MM.1S (cell line): ENCODE results near the gene DENND5A.

Experiments used
- DNase-seq: peaks from one replicate; pipeline ENCODE4 v3.0.0-alpha.2; 2015
- H2AFZ ChIP-seq: fragments of 300-600 bp; sonication (generic); 2 replicates; pipeline ENCODE4 v1.6.0; 2016; ENCODE audit warnings: antibody characterized with exemption, low read length
- H3F3A ChIP-seq: fragments of 300-600 bp; sonication (generic); 2 replicates; pipeline ENCODE4 v1.6.1; 2016; ENCODE audit warnings: mild to moderate bottlenecking, antibody characterized with exemption, low read length, moderate library complexity, mixed read lengths; ENCODE audit not compliant: insufficient read depth
- H3K27ac ChIP-seq: fragments of 300-600 bp; sonication (generic); 2 replicates; pipeline ENCODE4 v1.5.1; 2016; ENCODE audit warnings: mild to moderate bottlenecking, low read length
- H3K27me3 ChIP-seq: fragments of 300-600 bp; sonication (generic); replicated peaks from 2 replicates; pipeline ENCODE4 v1.6.0; 2016; ENCODE audit warnings: low read length; ENCODE audit not compliant: insufficient read depth
- H3K36me3 ChIP-seq: fragments of 300-600 bp; sonication (generic); replicated peaks from 2 replicates; pipeline ENCODE4 v1.6.1; 2016; ENCODE audit warnings: mild to moderate bottlenecking, low read length, mixed read lengths; ENCODE audit not compliant: insufficient read depth
- H3K4me1 ChIP-seq: fragments of 300-600 bp; sonication (generic); 2 replicates; pipeline ENCODE4 v1.6.1; 2016; ENCODE audit warnings: low read length, mixed read lengths
- H3K4me2 ChIP-seq: fragments of 300-600 bp; sonication (generic); 2 replicates; pipeline ENCODE4 v1.6.0; 2016; ENCODE audit warnings: low read depth, low read length
- H3K4me3 ChIP-seq: fragments of 300-600 bp; sonication (generic); 2 replicates; pipeline ENCODE4 v1.5.1; 2016; ENCODE audit warnings: low read length, mixed read lengths
- H3K79me2 ChIP-seq: fragments of 300-600 bp; sonication (generic); 2 replicates; pipeline ENCODE4 v1.6.1; 2016; ENCODE audit warnings: mixed run types, low read length, mixed read lengths
- H3K9ac ChIP-seq: fragments of 300-600 bp; sonication (generic); 2 replicates; pipeline ENCODE4 v1.6.1; 2016; ENCODE audit warnings: low read length, mixed read lengths
- H3K9me2 ChIP-seq: fragments of 300-600 bp; sonication (generic); replicated peaks from 2 replicates; pipeline ENCODE4 v1.6.1; 2016; ENCODE audit warnings: mild to moderate bottlenecking, low read length, mixed read lengths; ENCODE audit not compliant: insufficient read depth
- H3K9me3 ChIP-seq: fragments of 300-600 bp; sonication (generic); replicated peaks from 2 replicates; pipeline ENCODE4 v1.6.1; 2016; ENCODE audit warnings: mild to moderate bottlenecking, low read length, mixed read lengths; ENCODE audit not compliant: insufficient read depth
- H4K20me1 ChIP-seq: fragments of 300-600 bp; sonication (generic); 2 replicates; pipeline ENCODE4 v1.6.1; 2016; ENCODE audit warnings: mild to moderate bottlenecking, low read length, moderate library complexity, mixed read lengths; ENCODE audit not compliant: insufficient read depth
- EZH2 ChIP-seq: fragments of 300-600 bp; sonication (generic); optimal IDR thresholded peaks from 2 replicates; pipeline ENCODE3; 2017; ENCODE audit warnings: low read depth, mild to moderate bottlenecking, antibody characterized with exemption, low read length, mixed read lengths
- EZH2phosphoT487 ChIP-seq: fragments of 300-600 bp; sonication (generic); IDR thresholded peaks from 2 replicates; pipeline ENCODE4 v1.6.1; 2018; ENCODE audit warnings: antibody characterized with exemption, low read length
- TF ChIP-seq, protein P1 (sequence below): fragments of 300-600 bp; sonication (generic); IDR thresholded peaks from 2 replicates; pipeline ENCODE4 v1.5.1; 2016; ENCODE audit warnings: antibody characterized with exemption, low read length, mixed read lengths

DENND5A gene

DNA sequence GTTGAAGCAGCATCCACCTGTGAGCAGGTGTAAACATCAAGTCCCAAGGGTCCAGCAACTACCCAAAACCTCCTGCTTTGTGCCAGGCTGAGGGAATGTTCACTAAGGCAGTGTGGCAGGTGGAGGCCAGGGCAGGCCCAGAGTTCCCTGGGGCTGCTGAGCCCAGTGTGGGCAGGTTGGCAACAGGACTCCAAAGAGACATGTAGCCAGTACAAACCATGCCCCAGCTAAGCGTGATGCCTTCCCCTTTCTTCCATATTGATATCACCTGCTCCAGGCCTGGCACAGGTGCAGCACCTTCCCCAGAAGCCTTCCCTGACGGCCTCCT, 143.7 kb downstream of the DENND5A start:
- H3K4me3 ChIP-seq, result no peak overlapping the region
- no peaks in the 10 kb centered on the region for H3K27me3 ChIP-seq
- H3K9me2 ChIP-seq, result no peaks in the 10 kb centered on the region
- DNase-seq, result no peak
- no peak overlapping the region for H3K4me2 ChIP-seq
- H4K20me1 ChIP-seq, result no peaks in the 10 kb centered on the region
- H3K27ac ChIP-seq, result no peak overlapping the region
- no peaks in the 10 kb centered on the region for H3K9me3 ChIP-seq
- no peaks in the 10 kb centered on the region for H3F3A ChIP-seq
- no peak for TF ChIP-seq EZH2phosphoT487
- TF ChIP-seq, protein P1, sequence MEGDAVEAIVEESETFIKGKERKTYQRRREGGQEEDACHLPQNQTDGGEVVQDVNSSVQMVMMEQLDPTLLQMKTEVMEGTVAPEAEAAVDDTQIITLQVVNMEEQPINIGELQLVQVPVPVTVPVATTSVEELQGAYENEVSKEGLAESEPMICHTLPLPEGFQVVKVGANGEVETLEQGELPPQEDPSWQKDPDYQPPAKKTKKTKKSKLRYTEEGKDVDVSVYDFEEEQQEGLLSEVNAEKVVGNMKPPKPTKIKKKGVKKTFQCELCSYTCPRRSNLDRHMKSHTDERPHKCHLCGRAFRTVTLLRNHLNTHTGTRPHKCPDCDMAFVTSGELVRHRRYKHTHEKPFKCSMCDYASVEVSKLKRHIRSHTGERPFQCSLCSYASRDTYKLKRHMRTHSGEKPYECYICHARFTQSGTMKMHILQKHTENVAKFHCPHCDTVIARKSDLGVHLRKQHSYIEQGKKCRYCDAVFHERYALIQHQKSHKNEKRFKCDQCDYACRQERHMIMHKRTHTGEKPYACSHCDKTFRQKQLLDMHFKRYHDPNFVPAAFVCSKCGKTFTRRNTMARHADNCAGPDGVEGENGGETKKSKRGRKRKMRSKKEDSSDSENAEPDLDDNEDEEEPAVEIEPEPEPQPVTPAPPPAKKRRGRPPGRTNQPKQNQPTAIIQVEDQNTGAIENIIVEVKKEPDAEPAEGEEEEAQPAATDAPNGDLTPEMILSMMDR, result no peak
- TF ChIP-seq EZH2, result no peak
- H3K79me2 ChIP-seq, result no peaks in the 10 kb centered on the region
- H3K4me1 ChIP-seq, result no peaks in the 10 kb centered on the region
- no peak overlapping the region for H3K9ac ChIP-seq
- H2AFZ ChIP-seq, result no peak overlapping the region
- H3K36me3 ChIP-seq, result no peaks in the 10 kb centered on the region

DNA sequence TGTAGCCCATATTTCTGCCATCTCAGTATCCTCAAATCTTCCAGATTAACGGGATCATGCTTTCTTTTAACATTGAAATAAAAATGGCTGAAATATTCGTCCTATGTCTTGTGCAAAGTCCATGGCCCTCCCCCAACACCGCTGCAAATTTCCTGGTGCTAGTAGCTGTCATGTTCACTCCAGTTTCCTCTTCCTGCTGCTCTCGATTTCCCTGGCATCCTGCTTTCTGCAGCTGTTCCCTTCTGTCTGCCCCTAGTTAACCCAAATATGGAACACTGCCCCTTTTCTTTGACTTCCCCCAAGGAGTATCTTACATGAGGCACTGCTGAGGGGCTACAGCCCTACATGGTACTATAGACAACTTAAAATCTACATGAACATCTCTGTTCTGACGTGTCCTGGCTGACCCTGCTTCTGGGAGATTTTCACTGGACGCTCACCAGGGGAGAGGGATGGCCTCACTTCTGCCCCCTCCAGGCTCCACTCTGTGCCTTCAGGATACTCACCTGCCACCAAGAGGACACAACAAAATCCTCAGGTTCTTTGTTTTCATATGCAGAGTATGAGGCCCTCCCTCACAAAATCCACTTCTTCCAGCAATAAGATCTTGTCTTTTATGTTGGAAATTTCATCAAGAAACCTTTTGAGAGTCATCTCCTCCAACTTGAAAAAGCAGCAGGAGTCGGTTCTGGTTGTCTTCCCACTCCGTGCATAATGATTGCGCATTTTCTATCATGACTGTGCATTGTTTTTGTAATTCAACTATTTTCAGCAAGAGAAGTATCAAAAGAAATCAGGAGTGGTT, 144.3 kb downstream of the DENND5A start:
- no peak overlapping the region for H2AFZ ChIP-seq
- H3K79me2 ChIP-seq, result no peaks in the 10 kb centered on the region
- H3K9me3 ChIP-seq, result no peaks in the 10 kb centered on the region
- DNase-seq, result no peak
- no peaks in the 10 kb centered on the region for H3K4me1 ChIP-seq
- no peaks in the 10 kb centered on the region for H3K27me3 ChIP-seq
- no peaks in the 10 kb centered on the region for H4K20me1 ChIP-seq
- H3K9me2 ChIP-seq, result no peaks in the 10 kb centered on the region
- H3K4me2 ChIP-seq, result no peak overlapping the region
- no peaks in the 10 kb centered on the region for H3K36me3 ChIP-seq
- H3F3A ChIP-seq, result no peaks in the 10 kb centered on the region
- TF ChIP-seq EZH2phosphoT487, result no peak
- TF ChIP-seq EZH2, result no peak
- TF ChIP-seq, protein P1, result peak; percentile 41
- no peak overlapping the region for H3K27ac ChIP-seq
- no peak overlapping the region for H3K9ac ChIP-seq
- H3K4me3 ChIP-seq, result no peak overlapping the region

DNA sequence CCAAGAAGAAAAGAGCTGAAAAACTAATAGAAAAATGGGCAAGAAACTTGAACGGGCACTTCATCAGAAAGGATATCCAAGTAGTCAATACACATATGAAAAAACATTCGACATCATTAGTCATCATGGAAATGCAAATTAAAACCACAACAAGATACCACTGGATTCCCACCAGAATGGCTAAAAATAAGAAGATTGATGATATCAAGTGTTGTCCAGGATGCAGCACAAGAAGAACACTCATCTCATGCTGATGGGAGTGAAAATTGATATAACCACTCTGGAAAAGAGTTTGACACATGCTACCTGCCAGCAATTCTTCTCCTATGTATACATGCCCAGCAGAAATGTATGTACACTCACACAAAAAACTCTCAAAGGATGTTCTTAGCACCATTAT, 146.9 kb downstream of the DENND5A start:
- Histone ChIP-seq H3K9ac (no peak overlapping the region), H3K9me2 (no peaks in the 10 kb centered on the region), H3K9me3 (no peaks in the 10 kb centered on the region), H3K27me3 (no peaks in the 10 kb centered on the region), H3K4me2 (no peak overlapping the region), H3K27ac (no peak overlapping the region), H2AFZ (no peak overlapping the region), H3K36me3 (no peaks in the 10 kb centered on the region), H3K79me2 (no peaks in the 10 kb centered on the region), H3K4me1 (no peaks in the 10 kb centered on the region), H4K20me1 (no peaks in the 10 kb centered on the region), H3F3A (no peaks in the 10 kb centered on the region), H3K4me3 (no peak overlapping the region)
- DNase-seq, result no peak
- TF ChIP-seq EZH2 (no peak), EZH2phosphoT487 (no peak)
- TF ChIP-seq, protein P1, result no peak
